UCSD-AML1 (cell line): ENCODE results near the gene LDHD.
A peak's percentile ranks its signal among the peaks of the same experiment; 100 is the strongest.

Experiments used
- DNase-seq: peaks from one replicate; lab custom pipeline; 2025; ENCODE audit not compliant: unreplicated experiment; lab: John Stamatoyannopoulos, UW

LDHD gene

DNA sequence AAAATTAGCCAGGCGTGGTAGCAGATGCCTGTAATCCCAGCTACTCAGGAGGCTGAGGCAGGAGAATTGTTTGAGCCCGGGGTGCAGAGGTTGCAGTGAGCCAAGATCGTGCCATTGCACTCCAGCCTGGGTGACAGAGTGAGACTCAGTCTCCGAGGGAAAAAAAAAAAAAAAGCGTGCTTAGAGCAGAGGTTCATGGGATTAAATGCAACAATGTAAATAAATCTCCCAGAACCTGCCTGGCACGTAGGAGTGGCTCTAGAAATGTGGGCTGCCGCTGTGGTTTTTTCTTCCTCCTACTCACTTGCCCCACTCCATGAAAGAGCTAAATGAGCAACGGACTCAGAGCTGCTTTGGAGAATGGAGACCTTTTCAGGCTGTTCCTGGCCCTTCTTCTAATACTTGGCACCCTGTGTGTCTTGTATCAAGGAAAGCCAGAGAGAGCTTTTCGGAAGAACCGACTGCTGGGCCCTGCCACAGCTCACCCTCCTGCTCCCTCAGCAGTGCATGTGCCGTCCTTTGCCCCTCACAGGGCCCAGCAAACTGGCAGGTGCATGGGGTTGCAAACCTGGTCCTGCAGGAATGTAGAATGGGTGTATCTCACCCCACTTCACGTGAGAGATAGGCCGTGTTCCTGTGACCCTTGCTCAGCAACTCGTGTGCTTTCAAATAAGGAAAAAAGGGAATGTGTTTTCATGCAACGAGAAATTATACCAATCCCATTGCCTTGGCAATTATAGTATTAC lies 52.0 kb downstream of the LDHD start:
- peak; percentile 72 for DNase-seq

DNA sequence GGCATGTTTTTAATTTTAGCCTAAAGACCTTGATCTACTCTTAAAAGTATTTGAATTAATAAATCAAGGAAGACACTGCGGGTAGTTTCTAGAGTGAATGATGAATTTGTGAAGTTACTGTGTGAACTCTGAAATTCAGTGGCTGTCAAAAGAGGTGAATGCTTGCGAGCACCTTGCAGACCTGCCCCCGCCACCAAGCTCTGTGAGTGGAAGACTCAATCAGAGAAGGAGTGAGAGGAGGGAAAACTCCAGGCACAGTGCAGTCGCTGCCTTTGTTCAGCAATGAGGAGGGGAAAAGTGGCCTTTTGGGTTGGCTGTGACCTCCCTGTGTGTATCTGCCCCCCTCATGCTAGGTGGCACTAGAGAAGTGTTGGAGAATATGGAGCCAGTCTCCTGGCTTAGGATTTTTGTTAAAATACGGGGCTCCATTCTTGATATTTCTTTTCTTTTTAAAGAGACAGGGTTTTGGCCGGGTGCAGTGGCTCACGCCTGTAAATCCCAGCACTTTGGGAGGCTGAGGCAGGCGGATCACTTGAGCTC lies 53.0 kb downstream of the LDHD start:
- no peak for DNase-seq

DNA sequence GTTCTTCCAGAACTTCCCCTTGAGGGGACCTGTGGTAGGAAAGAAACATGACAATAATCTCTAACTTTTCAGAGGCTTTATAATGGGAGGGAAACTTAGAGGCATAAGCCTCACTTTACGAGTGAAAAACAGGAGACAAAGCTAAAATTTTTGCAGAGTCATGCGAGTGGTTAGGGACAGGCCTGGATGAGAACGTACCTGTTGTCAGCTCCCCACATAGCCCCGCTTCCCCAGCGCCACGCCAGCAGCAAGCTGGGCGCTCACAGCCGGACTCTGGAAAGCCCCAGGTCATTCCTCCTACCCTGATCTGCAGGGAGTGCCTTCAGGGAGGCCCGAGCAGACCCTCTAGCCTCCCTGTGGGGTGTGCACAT lies 53.6 kb downstream of the LDHD start:
- DNase-seq = no peak

DNA sequence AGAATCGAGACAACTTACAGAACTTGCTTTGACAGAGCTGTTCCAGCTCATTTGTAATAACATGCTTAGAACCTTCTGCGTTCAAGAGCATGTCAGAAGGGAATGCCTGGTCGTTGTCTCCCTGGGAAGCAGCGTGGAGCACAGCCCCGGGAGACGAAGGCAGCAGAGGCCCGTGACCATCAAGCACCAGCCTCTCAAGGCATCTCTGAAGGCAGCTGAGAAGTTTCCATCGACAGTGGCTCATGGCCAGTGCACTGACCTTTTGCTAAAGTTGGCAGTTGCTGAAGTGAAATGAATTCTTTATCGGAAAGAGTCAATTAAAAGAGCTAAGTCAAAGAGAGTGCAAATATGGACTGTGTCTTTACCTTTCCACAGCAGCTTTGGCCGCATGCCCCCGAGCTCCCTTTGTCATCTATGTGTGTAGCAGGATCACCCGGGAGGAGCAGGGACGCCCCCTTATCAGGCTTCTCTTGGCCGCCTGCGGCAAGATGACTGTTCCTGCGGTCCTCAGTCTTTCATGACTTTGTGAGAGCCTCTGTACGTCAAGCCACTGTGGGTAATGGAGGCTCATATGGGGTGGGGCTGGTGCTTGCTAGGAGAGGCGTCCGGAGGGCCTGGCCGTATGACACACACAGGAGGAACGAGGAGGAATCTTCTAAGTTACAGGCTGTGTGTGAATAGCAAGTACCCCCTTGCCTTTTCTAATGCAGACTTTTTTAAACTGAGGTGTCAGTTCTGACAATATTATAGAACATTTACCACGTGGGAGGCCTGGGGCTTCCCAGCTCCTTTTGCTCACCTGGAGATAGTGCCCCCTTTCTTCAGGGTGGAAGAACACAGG lies 54.2 kb downstream of the LDHD start:
- DNase-seq = no peak
